ENCODE results near the gene FARS2.

- TF ChIP-seq CTCF (conservative IDR thresholded peaks at IDR 0.05) (no peak), ZFX (IDR thresholded peaks at IDR 0.05) (no peak)
Measured at GRCh38 chr6:5315881-5316280, 54.6 kb downstream of the FARS2 start.
